HCT116 (cell line): Measurements from ENCODE around the gene SLC12A3. TPM values are rescaled to one million over a fixed set of nuclear protein-coding genes. Genes with fewer than 3 reads are reported as not detected.

Experiments used
- ATAC-seq: fragments of 200-7000 bp; cut with Tn5 transposase; 2 replicates; pipeline ENCODE4 v1.9.1; 2020; ENCODE audit warnings: mild to moderate bottlenecking, moderate library complexity
- BruUV-seq: library from RNA; stranded (reverse); fragments of 400-500 nt; replicated peaks from 2 replicates; lab custom pipeline; 2021; lab: Mats Ljungman, UMichigan
- CTCF ChIA-PET: fragments of 300-600 bp; sonication (Branson Sonifier 250); formaldehyde crosslinking; loops from one replicate; lab custom pipeline; 2021; ENCODE audit warnings: antibody characterized with exemption; lab: Charles Lee
- POLR2A ChIA-PET: fragments of 300-600, 350-600 bp; sonication (Branson Sonifier 250); formaldehyde crosslinking; loops from one replicate; lab custom pipeline; 2021; ENCODE audit warnings: antibody characterized with exemption; lab: Charles Lee
- RAD21 ChIA-PET, 2 experiments: fragments of 300-600 bp; sonication (Branson Sonifier 250); formaldehyde crosslinking; loops; one replicate each; lab custom pipeline; 2023; ENCODE audit warnings: low total read pairs in 2 of 2; ENCODE audit not compliant: uncharacterized antibody in 2 of 2, unreplicated experiment in 2 of 2, low non-redundant PET in 1 of 2; lab: Charles Lee
- DNase-seq: peaks from one replicate; pipeline ENCODE4 v3.0.0-alpha.2; 2010; ENCODE audit warnings: low read depth, low spot score
- H2AFZ ChIP-seq: fragments of 200-600 bp; shearing (Covaris generic), sonication (generic); 2 replicates; pipeline ENCODE4 v1.6.1; 2017; ENCODE audit warnings: low read depth, mixed run types, mixed read lengths, antibody characterized with exemption, low read length; ENCODE audit not compliant: poor library complexity, severe bottlenecking
- H3K27ac ChIP-seq: 2 replicates; pipeline ENCODE4 v1.5.1; 2012; ENCODE audit warnings: low read depth, low read length
- H3K27me3 ChIP-seq: fragments of 200-600 bp; sonication (generic); 2 replicates; pipeline ENCODE4 v1.6.1; 2016; ENCODE audit warnings: mixed run types, low read length, mixed read lengths; ENCODE audit not compliant: insufficient read depth
- H3K36me3 ChIP-seq, 2 experiments: fragments of 200-500 bp in 1 of 2; fragments of 200-600 bp in 1 of 2; sonication (Bioruptor generic) in 1 of 2; sonication (generic) in 1 of 2; 2 replicates each; pipeline versions ENCODE4 v1.5.1 to v1.6.1; 2014 to 2016; ENCODE audit warnings: low read length in 2 of 2, inconsistent platforms in 1 of 2, mixed read lengths in 1 of 2, mixed run types in 1 of 2; ENCODE audit not compliant: insufficient read depth in 2 of 2, control insufficient read depth in 1 of 2
- H3K4me1 ChIP-seq, 2 experiments: fragments of 200-600 bp in 1 of 2; sonication (generic) in 1 of 2; 2 replicates each; pipeline versions ENCODE4 v1.5.1 to v1.6.1; 2012 to 2017; ENCODE audit warnings: low read length in 2 of 2, inconsistent platforms in 1 of 2, mild to moderate bottlenecking in 1 of 2, mixed read lengths in 1 of 2, mixed run types in 1 of 2, moderate library complexity in 1 of 2; ENCODE audit not compliant: insufficient read depth in 2 of 2, control insufficient read depth in 1 of 2
- H3K4me2 ChIP-seq: fragments of 200-600 bp; sonication (generic); 2 replicates; pipeline ENCODE4 v1.6.1; 2017; ENCODE audit warnings: mixed run types, low read length, mixed read lengths
- H3K4me3 ChIP-seq, 2 experiments: fragments of 200-600 bp in 1 of 2; sonication (generic) in 1 of 2; replicated peaks in 1 of 2; 2 replicates each; pipeline ENCODE4 v1.5.1; 2011 to 2016; ENCODE audit warnings: low read length in 2 of 2, control low read depth in 1 of 2, low read depth in 1 of 2, mild to moderate bottlenecking in 1 of 2, mixed read lengths in 1 of 2, mixed run types in 1 of 2
- H3K79me2 ChIP-seq: fragments of 200-600 bp; sonication (generic); 2 replicates; pipeline ENCODE4 v1.6.1; 2017; ENCODE audit warnings: mild to moderate bottlenecking, mixed run types, low read length, moderate library complexity, mixed read lengths; ENCODE audit not compliant: insufficient read depth
- H3K9ac ChIP-seq: fragments of 200-600 bp; sonication (generic); 2 replicates; pipeline ENCODE4 v1.6.1; 2016; ENCODE audit warnings: low read length, mixed read lengths
- H3K9me2 ChIP-seq: fragments of 200-600 bp; sonication (generic), shearing (Covaris generic); 2 replicates; pipeline ENCODE4 v1.6.1; 2017; ENCODE audit warnings: mixed run types, mild to moderate bottlenecking, moderate library complexity; ENCODE audit not compliant: insufficient read depth
- H3K9me3 ChIP-seq, 2 experiments: fragments of 200-500 bp in 1 of 2; fragments of 200-600 bp in 1 of 2; sonication (Bioruptor generic) in 1 of 2; sonication (generic) in 1 of 2; 2 replicates each; pipeline ENCODE4 v1.6.1; 2014 to 2017; ENCODE audit warnings: low read length in 2 of 2, mixed read lengths in 2 of 2, inconsistent platforms in 1 of 2, low read depth in 1 of 2, mild to moderate bottlenecking in 1 of 2, mixed run types in 1 of 2, moderate library complexity in 1 of 2; ENCODE audit not compliant: control insufficient read depth in 1 of 2, insufficient read depth in 1 of 2
- H4K20me1 ChIP-seq: fragments of 200-600 bp; sonication (generic), shearing (Covaris generic); 2 replicates; pipeline ENCODE4 v1.6.1; 2017; ENCODE audit warnings: mixed run types, mild to moderate bottlenecking, moderate library complexity; ENCODE audit not compliant: insufficient read depth
- ATF3 ChIP-seq: IDR thresholded peaks from 2 replicates; pipeline ENCODE4 v1.6.1; 2012
- CBX3 ChIP-seq: IDR thresholded peaks from 2 replicates; pipeline ENCODE4 v1.6.1; 2012; ENCODE audit warnings: low read depth
- CEBPB ChIP-seq: IDR thresholded peaks from 2 replicates; pipeline ENCODE4 v1.6.1; 2012; ENCODE audit warnings: low read depth
- CTCF ChIP-seq, 3 experiments: fragments of 200-600 bp in 1 of 3; sonication (generic) in 1 of 3; IDR thresholded peaks in 2 of 3; conservative IDR thresholded peaks in 1 of 3; 2 replicates each; pipeline ENCODE4 v1.5.1; 2012 to 2017; ENCODE audit warnings: low read depth in 2 of 3, low read length in 2 of 3, antibody characterized with exemption in 1 of 3, borderline replicate concordance in 1 of 3, control low read depth in 1 of 3, mild to moderate bottlenecking in 1 of 3, mixed read lengths in 1 of 3, mixed run types in 1 of 3, moderate library complexity in 1 of 3; ENCODE audit not compliant: insufficient read depth in 1 of 3
- EGR1 ChIP-seq: IDR thresholded peaks from 2 replicates; pipeline ENCODE4 v1.6.1; 2012; ENCODE audit warnings: low read depth
- ELF1 ChIP-seq: IDR thresholded peaks from 2 replicates; pipeline ENCODE4 v1.6.1; 2012; ENCODE audit warnings: low read depth, borderline replicate concordance
- EZH2 ChIP-seq: fragments of 200-600 bp; sonication (generic); IDR thresholded peaks from 2 replicates; pipeline ENCODE4 v1.6.1; 2017; ENCODE audit warnings: antibody characterized with exemption, mixed run types
- JUND ChIP-seq: IDR thresholded peaks from 2 replicates; pipeline ENCODE4 v1.6.1; 2012
- MAX ChIP-seq: IDR thresholded peaks from 2 replicates; pipeline ENCODE4 v1.6.1; 2012
- POLR2A ChIP-seq: IDR thresholded peaks from 2 replicates; pipeline ENCODE4 v1.7.0; 2011; ENCODE audit warnings: borderline replicate concordance; ENCODE audit not compliant: insufficient read depth, insufficient read length; ENCODE audit errors: extremely low read depth
- POLR2AphosphoS5 ChIP-seq: IDR thresholded peaks from 2 replicates; pipeline ENCODE4 v1.6.1; 2011; ENCODE audit warnings: mild to moderate bottlenecking, low read depth, low read length, moderate library complexity
- RAD21 ChIP-seq: IDR thresholded peaks from 2 replicates; pipeline ENCODE4 v1.6.1; 2012; ENCODE audit warnings: low read depth, mild to moderate bottlenecking
- SIN3A ChIP-seq: IDR thresholded peaks from 2 replicates; pipeline ENCODE4 v1.6.1; 2012; ENCODE audit warnings: low read depth
- SP1 ChIP-seq: IDR thresholded peaks from 2 replicates; pipeline ENCODE4 v1.6.1; 2012; ENCODE audit warnings: low read depth
- SRF ChIP-seq: IDR thresholded peaks from 2 replicates; pipeline ENCODE4 v1.6.1; 2012; ENCODE audit warnings: low read depth
- TCF7L2 ChIP-seq: IDR thresholded peaks from 2 replicates; pipeline ENCODE4 v1.7.0; 2011; ENCODE audit warnings: borderline replicate concordance, inconsistent platforms; ENCODE audit not compliant: insufficient read depth, insufficient read length; ENCODE audit errors: extremely low read depth
- YY1 ChIP-seq: IDR thresholded peaks from 2 replicates; pipeline ENCODE4 v1.6.1; 2011; ENCODE audit warnings: low read length, low read depth, moderate library complexity, mild to moderate bottlenecking; ENCODE audit not compliant: insufficient replicate concordance; ENCODE audit errors: extremely low read depth
- ZFX ChIP-seq: fragments of 450-650 bp; IDR thresholded peaks from 2 replicates; pipeline ENCODE4 v1.6.1; 2017
- ZNF274 ChIP-seq: fragments of 200-500 bp; sonication (Bioruptor generic); IDR thresholded peaks from 2 replicates; pipeline ENCODE4 v1.6.1; 2014; ENCODE audit warnings: mild to moderate bottlenecking, low read depth, low read length, inconsistent platforms
- intact Hi-C: fragments of 100-400 bp; cut with micrococcal nuclease; formaldehyde crosslinking; loops from 2 replicates; pipeline ENCODE4 v1.10.0; 2022
- total RNA-seq: library from RNA; stranded (reverse); gene quantifications from one replicate; pipeline ENCODE4 v1.2.1, GENCODE V29; 2021; ENCODE audit not compliant: unreplicated experiment
- TF ChIP-seq, protein P1 (sequence below): IDR thresholded peaks from 2 replicates; pipeline ENCODE4 v1.6.1; 2012; ENCODE audit warnings: low read depth

Gene SLC12A3
- total RNA-seq, 1 experiment from 2014 or later, result not detected

DNA sequence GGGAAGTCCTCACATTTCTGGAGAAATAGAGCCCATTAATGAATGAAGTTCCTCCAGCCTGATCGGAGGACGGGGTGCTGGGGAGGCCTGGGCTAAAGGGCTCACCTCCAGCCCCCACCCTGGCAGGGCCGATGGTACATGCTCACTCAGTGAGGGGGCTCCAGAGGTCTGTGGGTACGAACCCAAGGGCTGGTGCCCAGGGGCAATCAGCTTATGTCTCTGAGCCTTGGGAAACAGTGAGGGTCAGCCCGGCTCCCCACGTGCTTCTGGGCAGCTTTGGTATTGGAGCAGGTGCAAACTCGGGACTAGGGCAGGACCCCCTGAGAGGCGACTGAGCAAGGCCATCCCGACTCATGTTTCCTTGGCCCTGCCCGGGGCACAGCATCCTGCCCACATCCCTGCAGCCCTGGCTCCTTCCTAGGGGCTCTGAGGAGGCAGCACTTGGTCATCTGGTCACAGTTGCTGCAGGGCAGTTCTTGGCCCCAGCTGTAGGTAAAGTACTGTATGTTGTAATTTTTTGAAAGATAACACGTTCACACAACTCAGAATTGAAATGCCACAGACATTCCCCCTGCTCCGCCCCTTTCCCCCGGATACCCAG is 95.8 kb downstream of the SLC12A3 start:
- H3K27me3 ChIP-seq, result no peaks in the 10 kb centered on the region
- BruUV-seq, result no TSS peak
- DNase-seq (no peak), ATAC-seq (no peak)
- H3K27ac ChIP-seq, result no peak overlapping the region
- POLR2A ChIA-PET, result no interaction called here
- H4K20me1 ChIP-seq, result no peaks in the 10 kb centered on the region
- CTCF ChIA-PET, result no interaction called here
- H2AFZ ChIP-seq, result no peak overlapping the region
- no peak overlapping the region for H3K9ac ChIP-seq
- intact Hi-C loops, result no loop called here
- H3K4me2 ChIP-seq, result no peak overlapping the region
- TF ChIP-seq CBX3, result no peak
- TF ChIP-seq MAX, result no peak
- TF ChIP-seq EZH2, result no peak
- no peak for TF ChIP-seq POLR2AphosphoS5
- TF ChIP-seq ELF1, result no peak
- no peak for TF ChIP-seq RAD21
- TF ChIP-seq TCF7L2, result no peak
- TF ChIP-seq ZFX, result no peak
- no peak for TF ChIP-seq SP1
- TF ChIP-seq SRF, result no peak
- TF ChIP-seq JUND, result no peak
- TF ChIP-seq EGR1, result no peak
- no peak for TF ChIP-seq ATF3
- no peak for TF ChIP-seq CTCF (IDR thresholded peaks at IDR 0.05 in 2 of 3, conservative IDR thresholded peaks at IDR 0.05 in 1 of 3; ENCODE audit: borderline replicate concordance in 1 of 3, insufficient read depth in 1 of 3, low read depth in 2 of 3, low read length in 2 of 3)
- TF ChIP-seq SIN3A, result no peak
- TF ChIP-seq ZNF274, result no peak
- TF ChIP-seq YY1, result no peak
- TF ChIP-seq POLR2A, result no peak
- TF ChIP-seq, protein P1, sequence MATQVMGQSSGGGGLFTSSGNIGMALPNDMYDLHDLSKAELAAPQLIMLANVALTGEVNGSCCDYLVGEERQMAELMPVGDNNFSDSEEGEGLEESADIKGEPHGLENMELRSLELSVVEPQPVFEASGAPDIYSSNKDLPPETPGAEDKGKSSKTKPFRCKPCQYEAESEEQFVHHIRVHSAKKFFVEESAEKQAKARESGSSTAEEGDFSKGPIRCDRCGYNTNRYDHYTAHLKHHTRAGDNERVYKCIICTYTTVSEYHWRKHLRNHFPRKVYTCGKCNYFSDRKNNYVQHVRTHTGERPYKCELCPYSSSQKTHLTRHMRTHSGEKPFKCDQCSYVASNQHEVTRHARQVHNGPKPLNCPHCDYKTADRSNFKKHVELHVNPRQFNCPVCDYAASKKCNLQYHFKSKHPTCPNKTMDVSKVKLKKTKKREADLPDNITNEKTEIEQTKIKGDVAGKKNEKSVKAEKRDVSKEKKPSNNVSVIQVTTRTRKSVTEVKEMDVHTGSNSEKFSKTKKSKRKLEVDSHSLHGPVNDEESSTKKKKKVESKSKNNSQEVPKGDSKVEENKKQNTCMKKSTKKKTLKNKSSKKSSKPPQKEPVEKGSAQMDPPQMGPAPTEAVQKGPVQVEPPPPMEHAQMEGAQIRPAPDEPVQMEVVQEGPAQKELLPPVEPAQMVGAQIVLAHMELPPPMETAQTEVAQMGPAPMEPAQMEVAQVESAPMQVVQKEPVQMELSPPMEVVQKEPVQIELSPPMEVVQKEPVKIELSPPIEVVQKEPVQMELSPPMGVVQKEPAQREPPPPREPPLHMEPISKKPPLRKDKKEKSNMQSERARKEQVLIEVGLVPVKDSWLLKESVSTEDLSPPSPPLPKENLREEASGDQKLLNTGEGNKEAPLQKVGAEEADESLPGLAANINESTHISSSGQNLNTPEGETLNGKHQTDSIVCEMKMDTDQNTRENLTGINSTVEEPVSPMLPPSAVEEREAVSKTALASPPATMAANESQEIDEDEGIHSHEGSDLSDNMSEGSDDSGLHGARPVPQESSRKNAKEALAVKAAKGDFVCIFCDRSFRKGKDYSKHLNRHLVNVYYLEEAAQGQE, result no peak
- no peak for TF ChIP-seq CEBPB
- H3K9me2 ChIP-seq, result no peaks in the 10 kb centered on the region
- H3K79me2 ChIP-seq, result no peaks in the 10 kb centered on the region
- RAD21 ChIA-PET, result no interaction called here
- H3K4me3 ChIP-seq, result no peak overlapping the region
- H3K9me3 ChIP-seq, result no peaks in the 10 kb centered on the region
- H3K36me3 ChIP-seq, result no peaks in the 10 kb centered on the region
- peaks cover 7 to 15% of the 10 kb centered on the region in 2 experiments; a peak in 3 of 4 replicates for H3K4me1 ChIP-seq
